C4-2B (cell line): ENCODE measurements around the gene KPRP.

Experiments used
- ZFX ChIP-seq: fragments of 450-650 bp; IDR thresholded peaks from 2 replicates; pipeline ENCODE4 v1.6.1; 2017
- TF ChIP-seq, protein P1 (sequence below): fragments of 450-650 bp; conservative IDR thresholded peaks from 2 replicates; pipeline ENCODE4 v1.5.1; 2017; ENCODE audit warnings: mild to moderate bottlenecking

DNA sequence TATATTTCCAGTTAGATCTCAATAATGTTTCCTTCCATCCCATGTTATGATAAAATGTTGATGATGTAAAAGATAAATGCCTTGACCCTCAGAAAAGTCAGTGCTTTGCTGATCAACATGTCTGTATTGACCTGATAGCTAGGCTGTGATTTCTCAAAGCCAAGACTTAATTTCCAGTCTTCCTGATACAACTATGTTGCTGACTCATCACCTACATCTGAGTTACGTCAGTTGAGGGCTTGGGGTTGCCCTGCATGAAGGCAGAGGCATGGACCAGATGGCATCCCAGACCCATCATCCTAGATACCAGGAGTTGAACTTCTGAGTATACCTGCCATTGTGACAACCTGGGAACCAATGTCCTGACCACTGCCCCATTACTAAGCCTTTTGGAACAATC, 43.5 kb downstream of the KPRP start:
- TF ChIP-seq, protein P1, sequence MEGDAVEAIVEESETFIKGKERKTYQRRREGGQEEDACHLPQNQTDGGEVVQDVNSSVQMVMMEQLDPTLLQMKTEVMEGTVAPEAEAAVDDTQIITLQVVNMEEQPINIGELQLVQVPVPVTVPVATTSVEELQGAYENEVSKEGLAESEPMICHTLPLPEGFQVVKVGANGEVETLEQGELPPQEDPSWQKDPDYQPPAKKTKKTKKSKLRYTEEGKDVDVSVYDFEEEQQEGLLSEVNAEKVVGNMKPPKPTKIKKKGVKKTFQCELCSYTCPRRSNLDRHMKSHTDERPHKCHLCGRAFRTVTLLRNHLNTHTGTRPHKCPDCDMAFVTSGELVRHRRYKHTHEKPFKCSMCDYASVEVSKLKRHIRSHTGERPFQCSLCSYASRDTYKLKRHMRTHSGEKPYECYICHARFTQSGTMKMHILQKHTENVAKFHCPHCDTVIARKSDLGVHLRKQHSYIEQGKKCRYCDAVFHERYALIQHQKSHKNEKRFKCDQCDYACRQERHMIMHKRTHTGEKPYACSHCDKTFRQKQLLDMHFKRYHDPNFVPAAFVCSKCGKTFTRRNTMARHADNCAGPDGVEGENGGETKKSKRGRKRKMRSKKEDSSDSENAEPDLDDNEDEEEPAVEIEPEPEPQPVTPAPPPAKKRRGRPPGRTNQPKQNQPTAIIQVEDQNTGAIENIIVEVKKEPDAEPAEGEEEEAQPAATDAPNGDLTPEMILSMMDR = no peak
- no peak for TF ChIP-seq ZFX
